ENCODE measurements around the gene SNAI3.

- TF ChIP-seq POLR2AphosphoS5 (IDR thresholded peaks at IDR 0.05), result no peak
- no peak for TF ChIP-seq POLR2A (IDR thresholded peaks at IDR 0.05)
- TF ChIP-seq, protein P1, sequence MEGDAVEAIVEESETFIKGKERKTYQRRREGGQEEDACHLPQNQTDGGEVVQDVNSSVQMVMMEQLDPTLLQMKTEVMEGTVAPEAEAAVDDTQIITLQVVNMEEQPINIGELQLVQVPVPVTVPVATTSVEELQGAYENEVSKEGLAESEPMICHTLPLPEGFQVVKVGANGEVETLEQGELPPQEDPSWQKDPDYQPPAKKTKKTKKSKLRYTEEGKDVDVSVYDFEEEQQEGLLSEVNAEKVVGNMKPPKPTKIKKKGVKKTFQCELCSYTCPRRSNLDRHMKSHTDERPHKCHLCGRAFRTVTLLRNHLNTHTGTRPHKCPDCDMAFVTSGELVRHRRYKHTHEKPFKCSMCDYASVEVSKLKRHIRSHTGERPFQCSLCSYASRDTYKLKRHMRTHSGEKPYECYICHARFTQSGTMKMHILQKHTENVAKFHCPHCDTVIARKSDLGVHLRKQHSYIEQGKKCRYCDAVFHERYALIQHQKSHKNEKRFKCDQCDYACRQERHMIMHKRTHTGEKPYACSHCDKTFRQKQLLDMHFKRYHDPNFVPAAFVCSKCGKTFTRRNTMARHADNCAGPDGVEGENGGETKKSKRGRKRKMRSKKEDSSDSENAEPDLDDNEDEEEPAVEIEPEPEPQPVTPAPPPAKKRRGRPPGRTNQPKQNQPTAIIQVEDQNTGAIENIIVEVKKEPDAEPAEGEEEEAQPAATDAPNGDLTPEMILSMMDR (IDR thresholded peaks at IDR 0.05), result no peak
- TF ChIP-seq EP300 (IDR thresholded peaks at IDR 0.05), result no peak
These were observed 30.3 kb upstream of the SNAI3 start for GRCh38 chr16:88716601-88717001.
